PC-3 (cell line): ENCODE results near the gene C1orf210. TPM values are rescaled to one million over a fixed set of nuclear protein-coding genes. Genes with fewer than 3 reads are reported as not detected.

Source experiments
- ATAC-seq: fragments of 200-7000 bp; cut with Tn5 transposase; 2 replicates; pipeline ENCODE4 v1.9.1; 2020; ENCODE audit warnings: mild to moderate bottlenecking, moderate library complexity
- BruUV-seq: library from RNA; stranded (reverse); fragments of 400-500 nt; replicated peaks from 2 replicates; lab custom pipeline; 2021; lab: Mats Ljungman, UMichigan
- CTCF ChIA-PET: fragments of 300-600 bp; sonication (Branson Sonifier 250); formaldehyde crosslinking; loops from one replicate; lab custom pipeline; 2022; ENCODE audit warnings: antibody characterized with exemption; lab: Charles Lee
- POLR2A ChIA-PET: fragments of 300-600 bp; sonication (Branson Sonifier 250); formaldehyde crosslinking; loops from one replicate; lab custom pipeline; 2022; ENCODE audit warnings: antibody characterized with exemption; ENCODE audit not compliant: unreplicated experiment; lab: Charles Lee
- DNase-seq: peaks from one replicate; pipeline ENCODE4 v3.0.0-alpha.2; 2015
- H2AFZ ChIP-seq: fragments of 300-600 bp; sonication (generic); 2 replicates; pipeline ENCODE4 v1.6.0; 2016; ENCODE audit warnings: antibody characterized with exemption, low read length
- H3F3A ChIP-seq: fragments of 300-600 bp; sonication (generic); one replicate; pipeline ENCODE4 v1.6.0; 2017; ENCODE audit warnings: antibody characterized with exemption, low read length, control low read depth, mild to moderate bottlenecking; ENCODE audit not compliant: unreplicated experiment
- H3K27ac ChIP-seq: fragments of 300-600 bp; sonication (generic); 2 replicates; pipeline ENCODE4 v1.5.1; 2016; ENCODE audit warnings: mild to moderate bottlenecking, low read length
- H3K27me3 ChIP-seq: fragments of 300-600 bp; sonication (generic); 2 replicates; pipeline ENCODE4 v1.6.1; 2016; ENCODE audit warnings: low read length, mixed read lengths
- H3K36me3 ChIP-seq: fragments of 300-600 bp; sonication (generic); 2 replicates; pipeline ENCODE4 v1.6.1; 2016; ENCODE audit warnings: low read depth, mixed run types, low read length, mixed read lengths
- H3K4me1 ChIP-seq: fragments of 300-600 bp; sonication (generic); 2 replicates; pipeline ENCODE4 v1.5.1; 2016; ENCODE audit warnings: low read length; ENCODE audit not compliant: insufficient read depth
- H3K4me2 ChIP-seq: fragments of 300-600 bp; sonication (generic); 2 replicates; pipeline ENCODE4 v1.6.0; 2016; ENCODE audit warnings: low read length
- H3K4me3 ChIP-seq: fragments of 300-600 bp; sonication (generic); 2 replicates; pipeline ENCODE4 v1.5.1; 2016; ENCODE audit warnings: mild to moderate bottlenecking, low read length, mixed read lengths
- H3K79me2 ChIP-seq: fragments of 300-600 bp; sonication (generic); 2 replicates; pipeline ENCODE4 v1.6.1; 2017; ENCODE audit warnings: low read length, mixed read lengths
- H3K9ac ChIP-seq: fragments of 300-600 bp; sonication (generic); 2 replicates; pipeline ENCODE4 v1.6.0; 2016; ENCODE audit warnings: mild to moderate bottlenecking, low read length
- H3K9me2 ChIP-seq: fragments of 300-600 bp; sonication (generic); replicated peaks from 2 replicates; pipeline ENCODE4 v1.6.1; 2016; ENCODE audit warnings: mixed run types, low read length, mixed read lengths
- H3K9me3 ChIP-seq: fragments of 300-600 bp; sonication (generic); 2 replicates; pipeline ENCODE4 v1.6.1; 2016; ENCODE audit warnings: low read length, mixed read lengths
- H4K20me1 ChIP-seq: fragments of 300-600 bp; sonication (generic); 2 replicates; pipeline ENCODE4 v1.6.1; 2016; ENCODE audit warnings: low read length, mixed read lengths
- CTCF ChIP-seq: fragments of 300-600 bp; sonication (generic); conservative IDR thresholded peaks from 2 replicates; pipeline ENCODE4 v1.5.1; 2017; ENCODE audit warnings: antibody characterized with exemption, low read depth, mild to moderate bottlenecking, low read length
- EZH2 ChIP-seq: fragments of 300-600 bp; sonication (generic); IDR thresholded peaks from one replicate; pipeline ENCODE4 v1.6.1; 2017; ENCODE audit warnings: antibody characterized with exemption, mild to moderate bottlenecking, low read length; ENCODE audit not compliant: unreplicated experiment
- EZH2phosphoT487 ChIP-seq: fragments of 300-600 bp; sonication (generic); IDR thresholded peaks from 2 replicates; pipeline ENCODE4 v1.6.1; 2018; ENCODE audit warnings: mild to moderate bottlenecking, antibody characterized with exemption, low read length, borderline replicate concordance
- intact Hi-C: fragments of 100-400 bp; cut with micrococcal nuclease; formaldehyde crosslinking; loops from 2 replicates; pipeline ENCODE4 v1.9.0; 2023
- total RNA-seq: library from RNA; depleted of rRNA; stranded (reverse); fragments of >200 nt; gene quantifications from 2 replicates; pipeline ENCODE4 v1.2.3, GENCODE V29; 2014

C1orf210 gene
- total RNA-seq, 1 experiment from 2014 or later = 17.8 TPM

GRCh38 chr1:43331688-43332087 is 46.3 kb upstream of the C1orf210 start:
- DNase-seq (no peak), ATAC-seq (no peak)
- Histone ChIP-seq H3K79me2 (no peaks in the 10 kb centered on the region), H3K4me1 (peaks cover 8% of the 10 kb centered on the region), H3K36me3 (no peaks in the 10 kb centered on the region), H4K20me1 (no peaks in the 10 kb centered on the region), H3K4me2 (no peak overlapping the region), H3K9me2 (no peaks in the 10 kb centered on the region), H3K9me3 (no peaks in the 10 kb centered on the region), H3K27ac (no peak overlapping the region), H3K4me3 (no peak overlapping the region), H3K9ac (no peak overlapping the region), H3F3A (no peaks in the 10 kb centered on the region), H3K27me3 (no peaks in the 10 kb centered on the region), H2AFZ (no peak overlapping the region)
- TF ChIP-seq EZH2 (no peak), EZH2phosphoT487 (no peak), CTCF (no peak)
- CTCF ChIA-PET = no interaction called here
- POLR2A ChIA-PET = no interaction called here
- BruUV-seq = no TSS peak
- intact Hi-C loops = no loop called here

GRCh38 chr1:43329995-43330751 is 44.8 kb upstream of the C1orf210 start:
- DNase-seq (peak; percentile 57), ATAC-seq (peak; percentile 40)
- intact Hi-C loops = no loop called here
- H3K4me2 ChIP-seq = no peak overlapping the region; the same call in 1 of the 2 replicates
- no peak overlapping the region for H3K9ac ChIP-seq
- no TSS peak for BruUV-seq
- H3K36me3 ChIP-seq = no peaks in the 10 kb centered on the region
- no peak overlapping the region for H3K27ac ChIP-seq
- ChIA-PET CTCF (no interaction called here), POLR2A (no interaction called here)
- no peaks in the 10 kb centered on the region for H4K20me1 ChIP-seq
- H3F3A ChIP-seq = no peaks in the 10 kb centered on the region
- H3K4me3 ChIP-seq = no peak overlapping the region
- peaks cover 8% of the 10 kb centered on the region for H3K4me1 ChIP-seq
- TF ChIP-seq CTCF (no peak), EZH2phosphoT487 (no peak), EZH2 (no peak)
- H3K9me3 ChIP-seq = no peaks in the 10 kb centered on the region
- no peaks in the 10 kb centered on the region for H3K79me2 ChIP-seq
- H3K9me2 ChIP-seq = no peaks in the 10 kb centered on the region
- no peaks in the 10 kb centered on the region for H3K27me3 ChIP-seq
- peak overlapping the region; percentile 68 for H2AFZ ChIP-seq

GRCh38 chr1:43327549-43328292 is 42.3 kb upstream of the C1orf210 start:
- intact Hi-C loops = no loop called here
- POLR2A ChIA-PET = no interaction called here
- no peaks in the 10 kb centered on the region for H4K20me1 ChIP-seq

More at GRCh38 chr1:43327549-43328292, 42.3 kb upstream of the C1orf210 start:
- Histone ChIP-seq H3K9me3 (no peaks in the 10 kb centered on the region), H3F3A (no peaks in the 10 kb centered on the region), H3K9me2 (no peaks in the 10 kb centered on the region), H3K4me3 (no peak overlapping the region), H2AFZ (no peak overlapping the region), H3K27me3 (no peaks in the 10 kb centered on the region), H3K27ac (no peak overlapping the region), H3K36me3 (no peaks in the 10 kb centered on the region), H3K9ac (no peak overlapping the region), H3K79me2 (no peaks in the 10 kb centered on the region), H3K4me2 (no peak overlapping the region), H3K4me1 (peaks cover 8% of the 10 kb centered on the region)
- CTCF ChIA-PET = no interaction called here
- no peak for DNase-seq
- no peak for TF ChIP-seq EZH2
- no peak for TF ChIP-seq EZH2phosphoT487
- no peak for TF ChIP-seq CTCF
- BruUV-seq = no TSS peak
- ATAC-seq = no peak
